ENCODE results near the gene HOXC9. TPM values are rescaled to one million over a fixed set of nuclear protein-coding genes. Genes with fewer than 3 reads are reported as not detected.

HOXC9 gene
- total and polyA plus RNA-seq, 2 of the 8 experiments (the other 6 are each of a cell fraction or from before 2014, with no cell fraction given), result not detected

- DNase-seq (ENCODE audit: low read depth in 1 of 2, low spot score in 2 of 2) (no peak), FAIRE-seq (no peak)
- H3K79me1 ChIP-seq (ENCODE audit: low read depth, low read length), result no peaks in the 10 kb centered on the region
- no peaks in the 10 kb centered on the region for H3K23me2 ChIP-seq (ENCODE audit: low read depth, low read length)
- 9% methylated on average over 34 of the region's 51 CpGs; no CpG with 5 or more reads in 1 of the 2 experiments for WGBS, 2 experiments (ENCODE audit: extremely low coverage in 1 of 2, insufficient coverage in 1 of 2, insufficient read length in 1 of 2, insufficient replicate concordance in 2 of 2, low coverage in 1 of 2, low lambda C conversion rate in 2 of 2, missing lambda C conversion rate in 1 of 2)
- peaks cover 0 to 4% (median 0%) of the 10 kb centered on the region in 4 experiments; a peak in 2 of 7 replicates for H3K4me1 ChIP-seq (replicated peaks in 1 of 4; ENCODE audit: control insufficient read depth in 3 of 4, insufficient read depth in 4 of 4, low read length in 3 of 4)
- H2BK5ac ChIP-seq (ENCODE audit: low read depth, low read length), result no peak overlapping the region
- H4K5ac ChIP-seq (ENCODE audit: insufficient read length, low read depth, low read length), result no peak overlapping the region
- peaks cover 0 to 42% of the 10 kb centered on the region in 2 experiments for H4K20me1 ChIP-seq (replicated peaks in 1 of 2; ENCODE audit: control insufficient read depth in 1 of 2, insufficient read depth in 2 of 2, low read length in 2 of 2)
- H3K79me2 ChIP-seq (ENCODE audit: control insufficient read depth in 1 of 2, insufficient read depth in 2 of 2, low read length in 2 of 2), result no peaks in the 10 kb centered on the region
- ChIA-PET CTCF (ENCODE audit: partially characterized antibody) (interaction anchor here (0.7 to 11.3 kb wide), 12 partner anchors 8 to 347 kb away, joined by 3 to 172 read pairs (median 26); partner anchors contain the start of genes HOXC10, HOXC5, HOXC6 and SMUG1), POLR2A (ENCODE audit: partially characterized antibody) (interaction anchor here (0.6 to 1.2 kb wide), 7 partner anchors 9 to 263 kb away, joined by 3 to 8 read pairs (median 3); partner anchors contain the start of gene HOXC9)
- no peaks in the 10 kb centered on the region for H3K9me3 ChIP-seq (ENCODE audit: insufficient read depth in 2 of 2, low read depth in 1 of 2, low read length in 1 of 2)
- no peak overlapping the region for H2AK5ac ChIP-seq (ENCODE audit: low read depth, low read length)
- no peaks in the 10 kb centered on the region for H3K36me3 ChIP-seq (ENCODE audit: control insufficient read depth in 2 of 4, insufficient read depth in 4 of 4, low read length in 3 of 4)
- H3K27ac ChIP-seq (ENCODE audit: low read depth, low read length), result no peak overlapping the region
- no peak overlapping the region for H4K91ac ChIP-seq (replicated peaks; ENCODE audit: insufficient read length, low read length)
- no peak overlapping the region for H2BK20ac ChIP-seq (ENCODE audit: low read length)
- no peak overlapping the region for H3K14ac ChIP-seq (ENCODE audit: insufficient read length)
- no peak overlapping the region for H3K23ac ChIP-seq (ENCODE audit: insufficient read length)
- TF ChIP-seq RNF2 (IDR thresholded peaks at IDR 0.05; ENCODE audit: borderline replicate concordance, low read depth, low read length, missing control alignments, poor library complexity, severe bottlenecking) (peak; percentile 90), MAX (IDR thresholded peaks at IDR 0.05) (0 out of 2 replicates have a peak, but pooled peaks have one; percentile 14), BCL11A (IDR thresholded peaks at IDR 0.05; ENCODE audit: low read depth in 2 of 2, low read length in 2 of 2) (no peak), SUZ12 (IDR thresholded peaks at IDR 0.05; ENCODE audit: low read length) (peak; percentile 99), EZH2 (IDR thresholded peaks at IDR 0.05; ENCODE audit: low read depth, low read length, severe bottlenecking) (peak; percentile 96), E2F6 (IDR thresholded peaks at IDR 0.05) (0 out of 2 replicates have a peak, but pooled peaks have one; percentile 18), CBX8 (IDR thresholded peaks at IDR 0.05; ENCODE audit: borderline replicate concordance, low read depth, low read length) (peak; percentile 28; the same call in 1 of the 2 replicates), BACH1 (IDR thresholded peaks at IDR 0.05; ENCODE audit: low read length) (no peak), CHD1 (IDR thresholded peaks at IDR 0.05; ENCODE audit: low read depth, low read length) (no peak)
- no peak overlapping the region for H2BK120ac ChIP-seq (replicated peaks; ENCODE audit: low read depth, low read length)
- no peak overlapping the region for H3K4me3 ChIP-seq (ENCODE audit: extremely low read depth in 1 of 4, insufficient read depth in 2 of 4, low read depth in 3 of 4, low read length in 4 of 4)
- H3K27me3 ChIP-seq (replicated peaks in 1 of 4; ENCODE audit: control insufficient read depth in 3 of 4, extremely low read depth in 1 of 4, insufficient read depth in 3 of 4, low read length in 3 of 4), result peaks cover 96 to 100% (median 98%) of the 10 kb centered on the region in 4 experiments
- H3K4me2 ChIP-seq (ENCODE audit: insufficient read depth in 1 of 2, low read depth in 2 of 2, low read length in 2 of 2), result peak overlapping the region in 1 of 2 experiments; percentile 43; a peak in 2 of 4 replicates
- H2AFZ ChIP-seq (ENCODE audit: low read length), result no peak overlapping the region
- H2BK15ac ChIP-seq (ENCODE audit: low read length), result no peak overlapping the region
- H3K18ac ChIP-seq (ENCODE audit: extremely low read depth, low read length), result no peak overlapping the region; the same call in 1 of the 2 replicates
- peak overlapping the region; percentile 80; the same call in 1 of the 2 replicates for H2BK12ac ChIP-seq (ENCODE audit: low read depth, low read length)
- H3K4ac ChIP-seq (replicated peaks; ENCODE audit: insufficient read length, low read depth, low read length), result no peak overlapping the region
- H3K9ac ChIP-seq (replicated peaks in 1 of 4; ENCODE audit: extremely low read depth in 1 of 4, low read depth in 3 of 4, low read length in 3 of 4), result no peak overlapping the region
- H3K56ac ChIP-seq (replicated peaks; ENCODE audit: insufficient read length, low read depth, low read length), result no peak overlapping the region
- H4K8ac ChIP-seq (ENCODE audit: extremely low read depth, insufficient read depth, low read length), result no peak overlapping the region
Observed at GRCh38 chr12:54009171-54010052, 9.5 kb downstream of the HOXC9 start.
